Smooth muscle cell (in vitro differentiated cells): ENCODE results near the gene CA6. TPM values are rescaled to one million over a fixed set of nuclear protein-coding genes. Genes with fewer than 3 reads are reported as not detected.
"Not testable (repeated sequence)": the region's sequence is repeated elsewhere in the genome, so short reads cannot be mapped to it uniquely, and the experiment has no call there.

Source experiments
- DNase-seq: peaks from one replicate; lab custom pipeline; 2025; ENCODE audit not compliant: unreplicated experiment; lab: John Stamatoyannopoulos, UW
- H2AFZ ChIP-seq: fragments of 200-600 bp; sonication (generic); 2 replicates; pipeline ENCODE4 v1.6.0; 2016; ENCODE audit warnings: antibody characterized with exemption, low read depth, mild to moderate bottlenecking
- H3F3A ChIP-seq: fragments of 200-600 bp; sonication (generic); 2 replicates; pipeline ENCODE4 v1.6.0; 2017; ENCODE audit warnings: antibody characterized with exemption, low read depth
- H3K27ac ChIP-seq: fragments of 200-600 bp; sonication (generic); 2 replicates; pipeline ENCODE4 v1.5.1; 2016; ENCODE audit warnings: low read depth, mild to moderate bottlenecking
- H3K27me3 ChIP-seq: fragments of 200-600 bp; sonication (generic); 2 replicates; pipeline ENCODE4 v1.6.1; 2016; ENCODE audit warnings: low read depth, mild to moderate bottlenecking
- H3K36me3 ChIP-seq: fragments of 200-600 bp; sonication (generic); 2 replicates; pipeline ENCODE4 v1.5.1; 2016; ENCODE audit warnings: low read depth
- H3K4me1 ChIP-seq: fragments of 200-600 bp; sonication (generic); 2 replicates; pipeline ENCODE4 v1.5.1; 2016; ENCODE audit warnings: low read depth
- H3K4me2 ChIP-seq: fragments of 200-600 bp; sonication (generic); 2 replicates; pipeline ENCODE4 v1.6.0; 2016; ENCODE audit warnings: mild to moderate bottlenecking
- H3K4me3 ChIP-seq: fragments of 200-600 bp; sonication (generic); 2 replicates; pipeline ENCODE4 v1.5.1; 2016; ENCODE audit warnings: mild to moderate bottlenecking
- H3K79me2 ChIP-seq: fragments of 200-600 bp; sonication (generic); 2 replicates; pipeline ENCODE4 v1.6.0; 2016; ENCODE audit warnings: low read depth, mild to moderate bottlenecking
- H3K9ac ChIP-seq: fragments of 200-600 bp; sonication (generic); 2 replicates; pipeline ENCODE4 v1.6.0; 2016; ENCODE audit warnings: low read depth
- H3K9me3 ChIP-seq: fragments of 200-600 bp; sonication (generic); replicated peaks from 2 replicates; pipeline ENCODE4 v1.5.1; 2016; ENCODE audit warnings: low read depth
- H4K20me1 ChIP-seq: fragments of 200-600 bp; sonication (generic); 2 replicates; pipeline ENCODE4 v1.6.0; 2016; ENCODE audit warnings: low read depth
- WGBS: methylation state at CpG from one replicate; pipeline ENCODE4 v1.1.7; 2016; ENCODE audit warnings: low lambda C conversion rate; 5-methylcytosine and 5-hydroxymethylcytosine counted together
- polyA plus RNA-seq: library from polyadenylated mRNA; unstranded; fragments of >200 nt; fragmentation: Nextera tagmentation; extraction: Ambion mirVana; gene quantifications from 2 replicates; pipeline ENCODE4 v1.2.1, GENCODE V29; 2016
- total RNA-seq: library from RNA; depleted of rRNA; stranded (reverse); fragments of >200 nt; gene quantifications from 2 replicates; pipeline ENCODE4 v1.2.3, GENCODE V29; 2014
- TF ChIP-seq, protein P1 (sequence below): fragments of 200-600 bp; sonication (generic); IDR thresholded peaks from 2 replicates; pipeline ENCODE4 v1.5.1; 2017; ENCODE audit warnings: borderline replicate concordance, mild to moderate bottlenecking, antibody characterized with exemption; ENCODE audit not compliant: insufficient read depth, poor library complexity, severe bottlenecking

CA6 gene
- total and polyA plus RNA-seq, 2 experiments from 2014 or later = not detected

DNA sequence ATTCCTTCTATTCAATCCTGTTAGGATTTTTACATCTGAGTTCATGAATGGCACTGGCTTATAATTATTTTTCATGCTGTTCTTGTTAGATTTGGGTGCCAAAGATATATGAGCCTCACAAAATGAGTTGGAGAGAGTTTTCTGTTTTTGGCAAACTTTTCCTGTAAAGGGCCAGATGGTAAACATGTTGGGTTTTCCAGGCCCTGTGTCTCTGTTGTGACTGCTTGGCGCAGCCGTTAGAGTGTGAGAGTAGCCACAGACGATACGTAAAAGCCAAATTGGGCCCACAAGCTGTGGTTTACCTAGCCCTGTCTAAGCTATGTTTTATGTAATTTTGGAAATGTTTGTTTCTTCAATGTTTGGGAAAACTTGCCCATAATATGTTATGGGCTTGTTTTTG is 15.6 kb upstream of the CA6 start:
- 91% methylated on average over 4 of the region's 4 CpGs for WGBS
- Histone ChIP-seq H3K9ac (no peak overlapping the region), H3F3A (no peaks in the 10 kb centered on the region), H3K36me3 (no peaks in the 10 kb centered on the region), H3K9me3 (no peaks in the 10 kb centered on the region), H2AFZ (no peak overlapping the region), H3K4me2 (no peak overlapping the region), H3K27ac (no peak overlapping the region), H4K20me1 (no peaks in the 10 kb centered on the region), H3K27me3 (peaks cover 10% of the 10 kb centered on the region), H3K79me2 (no peaks in the 10 kb centered on the region), H3K4me1 (no peaks in the 10 kb centered on the region), H3K4me3 (no peak overlapping the region)
- DNase-seq = no peak
- TF ChIP-seq, protein P1, sequence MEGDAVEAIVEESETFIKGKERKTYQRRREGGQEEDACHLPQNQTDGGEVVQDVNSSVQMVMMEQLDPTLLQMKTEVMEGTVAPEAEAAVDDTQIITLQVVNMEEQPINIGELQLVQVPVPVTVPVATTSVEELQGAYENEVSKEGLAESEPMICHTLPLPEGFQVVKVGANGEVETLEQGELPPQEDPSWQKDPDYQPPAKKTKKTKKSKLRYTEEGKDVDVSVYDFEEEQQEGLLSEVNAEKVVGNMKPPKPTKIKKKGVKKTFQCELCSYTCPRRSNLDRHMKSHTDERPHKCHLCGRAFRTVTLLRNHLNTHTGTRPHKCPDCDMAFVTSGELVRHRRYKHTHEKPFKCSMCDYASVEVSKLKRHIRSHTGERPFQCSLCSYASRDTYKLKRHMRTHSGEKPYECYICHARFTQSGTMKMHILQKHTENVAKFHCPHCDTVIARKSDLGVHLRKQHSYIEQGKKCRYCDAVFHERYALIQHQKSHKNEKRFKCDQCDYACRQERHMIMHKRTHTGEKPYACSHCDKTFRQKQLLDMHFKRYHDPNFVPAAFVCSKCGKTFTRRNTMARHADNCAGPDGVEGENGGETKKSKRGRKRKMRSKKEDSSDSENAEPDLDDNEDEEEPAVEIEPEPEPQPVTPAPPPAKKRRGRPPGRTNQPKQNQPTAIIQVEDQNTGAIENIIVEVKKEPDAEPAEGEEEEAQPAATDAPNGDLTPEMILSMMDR = no peak

DNA sequence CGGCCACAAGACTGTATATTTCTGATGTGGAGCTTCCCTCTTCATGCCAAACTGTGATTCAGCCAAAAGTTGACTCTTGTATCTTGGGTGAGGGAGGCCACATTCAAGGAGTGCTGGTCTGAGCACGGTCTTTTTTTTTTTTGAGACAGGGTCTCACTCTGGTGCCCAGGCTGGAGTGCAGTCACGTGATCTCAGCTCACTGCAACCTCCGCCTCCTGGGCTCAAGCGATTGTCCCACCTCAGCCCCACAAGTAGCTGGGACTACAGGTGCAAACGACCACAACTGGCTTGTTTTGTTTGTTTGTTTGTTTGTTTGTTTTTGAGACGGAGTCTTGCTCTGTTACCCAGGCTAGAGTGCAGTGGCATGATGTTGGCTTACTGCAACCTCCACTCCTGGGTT is 8.6 kb upstream of the CA6 start:
- not testable (repeated sequence) for H3K27me3 ChIP-seq, H3K27ac ChIP-seq, H3K9me3 ChIP-seq, H3K4me1 ChIP-seq, H3K9ac ChIP-seq, H3K4me2 ChIP-seq, H4K20me1 ChIP-seq, H3K79me2 ChIP-seq, H2AFZ ChIP-seq, H3K4me3 ChIP-seq, DNase-seq, H3K36me3 ChIP-seq, H3F3A ChIP-seq
- WGBS = 84% methylated on average over 7 of the region's 7 CpGs

DNA sequence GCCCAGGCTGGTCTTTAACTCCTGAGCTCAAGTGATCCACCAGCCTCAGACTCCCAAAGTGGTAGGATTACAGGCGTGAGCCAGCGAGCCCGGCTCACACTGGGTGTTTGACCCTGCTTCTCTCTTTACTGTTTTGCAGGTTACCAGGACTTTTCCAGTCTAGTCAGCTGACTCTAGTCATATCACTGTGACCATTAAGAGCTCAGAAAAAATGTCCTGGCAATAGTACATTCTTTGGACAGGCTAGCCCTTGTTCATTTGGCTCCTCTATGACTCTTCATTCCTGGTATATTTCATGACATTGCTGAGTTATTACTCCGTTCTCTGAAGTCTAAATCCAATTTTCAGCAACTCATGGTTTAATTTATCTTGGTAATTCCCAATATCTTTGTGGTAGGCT is 8.0 kb upstream of the CA6 start:
- DNase-seq = no peak
- H3K4me1 ChIP-seq = no peaks in the 10 kb centered on the region
- no peak overlapping the region for H3K9ac ChIP-seq
- no peaks in the 10 kb centered on the region for H3K79me2 ChIP-seq
- no peak overlapping the region for H3K4me3 ChIP-seq
- TF ChIP-seq, protein P1 = no peak
- H4K20me1 ChIP-seq = no peaks in the 10 kb centered on the region
- 93% methylated on average over 4 of the region's 4 CpGs for WGBS
- no peaks in the 10 kb centered on the region for H3K27me3 ChIP-seq
- no peaks in the 10 kb centered on the region for H3K9me3 ChIP-seq
- no peak overlapping the region for H3K4me2 ChIP-seq
- H3F3A ChIP-seq = no peaks in the 10 kb centered on the region
- H2AFZ ChIP-seq = no peak overlapping the region
- H3K27ac ChIP-seq = no peak overlapping the region
- H3K36me3 ChIP-seq = no peaks in the 10 kb centered on the region

DNA sequence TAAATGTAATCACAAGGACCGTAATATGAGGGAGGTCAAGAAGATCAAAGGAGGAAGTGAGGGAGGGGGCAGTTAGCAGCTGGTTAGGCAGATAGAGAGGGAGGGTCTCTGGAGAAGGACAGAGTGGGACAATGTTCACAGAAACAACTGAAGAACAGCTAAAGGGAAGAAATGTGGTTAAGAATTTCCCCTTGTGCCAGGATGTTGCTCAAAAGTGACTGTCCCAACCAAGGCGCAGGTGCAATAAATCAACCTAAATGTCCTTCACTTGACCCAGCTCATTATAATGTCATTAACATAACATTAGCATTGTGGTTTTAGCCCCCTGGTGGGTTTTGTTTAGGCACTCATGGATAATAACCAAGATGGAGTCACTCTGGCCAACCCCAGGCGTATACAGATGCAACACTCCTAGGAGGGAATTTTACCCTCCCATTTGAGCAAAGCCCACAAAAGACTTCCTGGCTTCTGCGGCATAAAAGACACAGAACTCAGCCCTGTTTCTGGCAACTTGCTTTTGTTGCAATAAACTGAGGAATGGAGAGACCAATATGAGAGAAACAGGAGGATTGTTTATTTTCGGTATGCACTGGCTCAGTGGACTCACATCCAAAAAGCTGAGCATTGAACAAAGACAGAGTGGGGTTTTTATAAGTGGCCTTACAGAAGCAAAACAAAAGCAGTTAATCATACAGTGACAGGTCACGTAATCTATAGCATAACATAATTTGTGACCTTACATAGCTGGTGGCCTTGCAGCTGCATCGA is 7.3 kb upstream of the CA6 start:
- no peaks in the 10 kb centered on the region for H3K4me1 ChIP-seq
- no peak for DNase-seq
- H3K9ac ChIP-seq = no peak overlapping the region

More for the DNA sequence above, 7.3 kb upstream of the CA6 start:
- 86% methylated on average over 7 of the region's 7 CpGs for WGBS
- Histone ChIP-seq H3K4me3 (no peak overlapping the region), H3K4me2 (no peak overlapping the region), H3K27me3 (no peaks in the 10 kb centered on the region), H3K36me3 (no peaks in the 10 kb centered on the region), H3F3A (no peaks in the 10 kb centered on the region), H3K27ac (no peak overlapping the region), H4K20me1 (no peaks in the 10 kb centered on the region), H3K79me2 (no peaks in the 10 kb centered on the region), H3K9me3 (no peaks in the 10 kb centered on the region), H2AFZ (no peak overlapping the region)
- TF ChIP-seq, protein P1 = no peak
